ENCODE data around the gene COTL1. TPM values are rescaled to one million over a fixed set of nuclear protein-coding genes. Genes with fewer than 3 reads are reported as not detected.

COTL1 gene
- total and polyA plus RNA-seq, 9 of the 15 experiments (the other 6 are each of a cell fraction or from before 2014, with no cell fraction given), result 27.7 to 185 (median 72.5) TPM

- TF ChIP-seq NR4A1 (CRISPR knock-in tag; IDR thresholded peaks at IDR 0.05) (peak; percentile 82; the same call in 1 of the 2 replicates), NR4A1 (tag; IDR thresholded peaks at IDR 0.05) (peak; percentile 80; the same call in 1 of the 2 replicates), NKRF (IDR thresholded peaks at IDR 0.05; ENCODE audit: borderline replicate concordance) (no peak), MAFF (IDR thresholded peaks at IDR 0.05; ENCODE audit: low read length) (no peak), HNRNPK (IDR thresholded peaks at IDR 0.05; ENCODE audit: low read depth, low read length, poor library complexity, severe bottlenecking) (no peak), CSDE1 (IDR thresholded peaks at IDR 0.05) (no peak), DDX20 (tag; IDR thresholded peaks at IDR 0.05; ENCODE audit: low read depth) (no peak), ZBTB34 (CRISPR knock-in tag; IDR thresholded peaks at IDR 0.05) (no peak), ZNF23 (CRISPR knock-in tag; IDR thresholded peaks at IDR 0.05) (no peak), ZNF217 (CRISPR knock-in tag; IDR thresholded peaks at IDR 0.05) (no peak), SRSF3 (IDR thresholded peaks at IDR 0.05; ENCODE audit: insufficient read depth, low read length) (no peak), ZC3H8 (IDR thresholded peaks at IDR 0.05) (no peak), MTF1 (CRISPR knock-in tag; IDR thresholded peaks at IDR 0.05; ENCODE audit: borderline replicate concordance) (no peak), ZNF324 (CRISPR knock-in tag; IDR thresholded peaks at IDR 0.05) (peak; percentile 31; the same call in 1 of the 2 replicates), RBFOX2 (IDR thresholded peaks at IDR 0.05; ENCODE audit: low read depth, low read length) (peak; percentile 59), TSC22D4 (tag; IDR thresholded peaks at IDR 0.05) (no peak), BRD4 (IDR thresholded peaks at IDR 0.05) (peak; percentile 83; the same call in 1 of the 2 replicates), SMARCB1 (IDR thresholded peaks at IDR 0.05; ENCODE audit: insufficient read length, low read depth) (no peak), ZFP91 (CRISPR knock-in tag; IDR thresholded peaks at IDR 0.05) (no peak), MBD1 (CRISPR knock-in tag; IDR thresholded peaks at IDR 0.05) (no peak), SP1 (CRISPR knock-in tag; IDR thresholded peaks at IDR 0.05) (peak; percentile 60), HCFC1 (IDR thresholded peaks at IDR 0.05; ENCODE audit: low read depth, low read length) (no peak)
These were observed 30.1 kb upstream of the COTL1 start, which contains the start of gene KLHL36 (continued) for GRCh38 chr16:84647828-84648594.

Measured in K562 (cell line).